Activated CD4-positive, alpha-beta T cell treated with anti-CD3 and anti-CD28 coated beads, Interleukin-2, amount 50 U/mL, for 1 hour (primary cell): Measurements from ENCODE around the gene CCL7.

Experiments
- DNase-seq: peaks from one replicate; pipeline ENCODE4 v3.0.0-alpha.2; 2020

Gene CCL7

GRCh38 chr17:34291721-34292348 lies 21.8 kb downstream of the CCL7 start:
- DNase-seq: no peak

- DNase-seq: no peak
Observed at GRCh38 chr17:34299027-34299426, 29.0 kb downstream of the CCL7 start.

GRCh38 chr17:34299956-34300577 lies 30.0 kb downstream of the CCL7 start:
- DNase-seq: no peak

- no peak for DNase-seq
Observed at GRCh38 chr17:34300652-34301370, 30.8 kb downstream of the CCL7 start.

- DNase-seq: no peak
Observed at GRCh38 chr17:34301986-34302385, 32.0 kb downstream of the CCL7 start.

- no peak for DNase-seq
Observed at GRCh38 chr17:34302636-34303035, 32.6 kb downstream of the CCL7 start.

GRCh38 chr17:34303606-34304005 lies 33.6 kb downstream of the CCL7 start:
- DNase-seq: no peak

- no peak for DNase-seq
Observed at GRCh38 chr17:34305061-34305460, 35.0 kb downstream of the CCL7 start.

GRCh38 chr17:34305606-34306005 lies 35.6 kb downstream of the CCL7 start:
- DNase-seq: no peak

GRCh38 chr17:34306466-34306865 lies 36.4 kb downstream of the CCL7 start:
- no peak for DNase-seq

GRCh38 chr17:34307110-34307509 lies 37.1 kb downstream of the CCL7 start:
- no peak for DNase-seq

- no peak for DNase-seq
Observed at GRCh38 chr17:34308371-34308770, 38.4 kb downstream of the CCL7 start.

GRCh38 chr17:34311291-34311690 lies 41.3 kb downstream of the CCL7 start:
- no peak for DNase-seq

GRCh38 chr17:34312080-34312479 lies 42.1 kb downstream of the CCL7 start:
- no peak for DNase-seq

- no peak for DNase-seq
Observed at GRCh38 chr17:34313164-34313563, 43.1 kb downstream of the CCL7 start.

- DNase-seq: no peak
Observed at GRCh38 chr17:34314279-34314678, 44.3 kb downstream of the CCL7 start.

- DNase-seq: no peak
Observed at GRCh38 chr17:34318474-34318873, 48.5 kb downstream of the CCL7 start.

GRCh38 chr17:34319039-34319483 lies 49.0 kb downstream of the CCL7 start, which contains the start of gene CCL8:
CCL8 (plus strand) TSS chr17:34319435; CDS start chr17:34319502, 67 bp downstream.
- no peak for DNase-seq
